ENCODE results near the gene RTP3.

The RTP3 gene

GRCh38 chr3:46469680-46470357, 28.0 kb upstream of the RTP3 start:
- DNase-seq, result no peak

DNA sequence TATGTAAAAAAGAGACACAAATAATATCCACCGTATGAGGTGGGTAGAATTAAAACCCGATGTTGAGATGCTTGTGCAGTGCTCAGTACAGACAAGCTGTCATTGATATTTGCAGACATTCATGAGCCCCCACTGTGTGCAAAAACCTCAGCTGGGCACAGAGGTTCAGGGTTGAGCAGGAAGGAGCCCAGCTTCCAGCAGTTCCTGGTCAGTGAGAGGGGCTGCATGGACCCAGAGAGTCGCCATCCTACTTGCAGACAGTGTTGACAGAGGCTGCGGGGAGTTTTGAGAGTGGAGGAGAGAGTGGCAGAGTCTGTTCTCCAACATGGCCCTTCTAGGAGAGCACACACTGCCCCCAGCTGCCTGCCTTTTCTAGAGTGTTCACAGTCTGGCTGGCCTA, 26.9 kb upstream of the RTP3 start:
- no peak for DNase-seq

DNA sequence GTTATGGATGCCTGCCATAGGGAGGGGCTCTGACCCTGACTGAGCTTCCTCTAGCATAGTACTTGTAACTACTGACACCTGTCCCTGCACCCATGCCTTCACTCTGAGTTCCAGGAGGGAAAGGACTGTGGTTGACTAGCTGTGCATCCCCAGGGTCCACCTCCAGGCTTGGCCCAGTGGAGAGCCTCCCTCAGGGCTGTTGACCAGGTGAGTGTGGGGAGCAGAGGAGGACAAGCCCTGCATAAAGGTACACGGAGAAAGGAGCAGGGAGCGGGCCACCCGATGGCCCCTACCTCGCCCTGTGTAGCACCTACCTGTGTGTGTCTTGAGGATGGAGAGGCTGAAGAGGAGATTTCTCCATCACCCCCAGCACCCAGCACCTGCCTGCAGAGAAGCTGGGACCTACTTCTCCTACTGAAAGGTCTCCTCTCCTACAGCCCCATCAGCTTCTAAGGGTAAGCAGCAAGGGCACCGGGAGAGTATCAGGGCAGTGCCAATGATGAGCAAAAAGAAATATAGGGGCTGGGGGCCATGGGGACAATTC, 26.3 kb upstream of the RTP3 start:
- DNase-seq, result no peak

- DNase-seq, result no peak
Observed at GRCh38 chr3:46472736-46473135, 25.0 kb upstream of the RTP3 start.

DNA sequence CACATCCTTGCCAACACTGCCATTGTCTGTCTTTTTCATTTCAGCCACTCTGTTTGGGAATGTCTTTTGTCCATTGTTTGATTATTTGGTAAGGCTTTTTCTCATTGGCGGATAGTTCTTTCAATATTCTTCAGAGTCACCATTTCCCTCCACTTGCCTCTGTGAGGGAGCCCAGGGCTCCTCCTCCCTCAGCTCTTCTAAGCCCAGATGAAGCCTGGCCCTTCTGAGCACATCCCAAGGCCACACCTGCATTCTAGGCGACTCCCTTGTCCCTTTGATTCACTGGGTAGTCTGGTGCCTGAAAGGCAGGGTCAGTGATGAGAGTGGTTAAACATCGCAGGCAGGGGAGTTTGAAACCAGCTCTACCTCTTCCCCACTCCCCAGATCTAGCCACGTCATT, 20.6 kb upstream of the RTP3 start:
- DNase-seq, result no peak

DNA sequence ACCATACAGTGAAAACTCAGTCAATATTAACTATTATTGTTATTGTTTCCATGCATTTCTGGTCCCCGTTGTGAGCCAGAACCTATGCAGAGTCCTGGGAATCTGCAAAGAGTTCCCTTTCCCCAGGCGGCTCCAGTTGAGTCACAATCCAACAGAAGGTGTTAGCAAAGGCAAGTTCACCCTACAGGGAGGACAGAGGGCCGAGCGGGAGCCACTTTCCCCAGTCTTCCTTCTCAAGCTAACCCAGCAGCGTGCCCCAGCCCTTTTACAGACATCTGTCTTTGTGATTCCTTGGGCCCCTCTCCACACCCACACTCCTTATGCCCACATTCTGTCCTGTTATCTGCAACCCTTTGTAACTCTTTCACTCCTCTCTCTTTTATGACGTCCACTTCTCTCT, 20.0 kb upstream of the RTP3 start:
- no peak for DNase-seq

- DNase-seq, result no peak
Observed at GRCh38 chr3:46478341-46478740, 19.4 kb upstream of the RTP3 start.

GRCh38 chr3:46479021-46479420, 18.8 kb upstream of the RTP3 start:
- DNase-seq, result no peak

DNA sequence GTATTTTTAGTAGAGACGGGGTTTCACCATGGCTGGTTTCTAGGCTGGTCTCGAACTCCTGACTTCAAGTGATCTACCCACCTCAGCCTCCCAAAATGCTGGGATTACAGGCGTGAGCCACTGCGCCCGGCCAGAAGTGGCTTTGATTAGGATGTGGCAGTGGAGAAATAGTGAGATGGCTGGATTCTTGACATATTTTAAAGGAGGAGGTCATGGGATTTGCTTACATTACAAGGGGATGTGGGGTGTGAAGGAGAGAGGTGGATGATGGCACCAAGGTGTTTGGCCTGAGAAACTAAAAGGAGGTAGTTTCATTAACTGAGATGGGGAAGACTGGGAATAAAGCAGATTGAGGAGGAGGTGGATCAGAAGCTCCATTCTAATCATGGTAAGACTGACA, 18.1 kb upstream of the RTP3 start:
- DNase-seq, result no peak

DNA sequence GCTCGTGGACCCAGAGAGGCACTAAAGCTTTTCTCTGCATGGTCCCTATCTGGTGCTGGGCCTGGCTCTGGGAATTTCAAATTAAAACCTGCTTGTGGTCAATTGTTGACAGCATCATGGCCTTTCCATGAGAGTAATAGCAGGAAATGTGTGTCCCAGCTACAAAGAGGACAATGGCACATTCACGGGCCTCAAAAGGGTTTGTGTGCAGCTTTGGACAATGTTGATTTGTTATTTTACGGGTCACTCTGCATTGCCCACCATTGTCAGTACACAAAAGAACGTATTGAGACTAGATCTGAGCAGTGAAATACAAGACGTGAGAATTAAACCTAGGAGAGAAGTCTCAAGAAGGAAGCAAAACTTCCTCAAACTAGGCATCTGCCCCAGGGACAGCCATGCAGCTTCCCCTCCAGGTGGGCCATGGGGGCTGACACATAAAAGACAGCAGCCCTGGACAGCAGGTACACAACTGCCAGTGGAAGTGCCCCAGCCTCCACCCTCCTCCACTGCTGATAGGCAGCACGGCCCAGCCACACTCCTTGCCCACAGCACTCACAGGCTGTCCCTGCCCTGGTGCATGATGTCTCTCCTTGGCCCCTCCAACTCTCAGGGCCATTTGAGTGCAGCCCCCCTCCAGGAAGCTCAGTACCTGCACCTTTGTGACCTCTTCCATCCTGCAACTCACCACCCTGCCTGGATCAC, 17.1 kb upstream of the RTP3 start:
- DNase-seq, result no peak

DNA sequence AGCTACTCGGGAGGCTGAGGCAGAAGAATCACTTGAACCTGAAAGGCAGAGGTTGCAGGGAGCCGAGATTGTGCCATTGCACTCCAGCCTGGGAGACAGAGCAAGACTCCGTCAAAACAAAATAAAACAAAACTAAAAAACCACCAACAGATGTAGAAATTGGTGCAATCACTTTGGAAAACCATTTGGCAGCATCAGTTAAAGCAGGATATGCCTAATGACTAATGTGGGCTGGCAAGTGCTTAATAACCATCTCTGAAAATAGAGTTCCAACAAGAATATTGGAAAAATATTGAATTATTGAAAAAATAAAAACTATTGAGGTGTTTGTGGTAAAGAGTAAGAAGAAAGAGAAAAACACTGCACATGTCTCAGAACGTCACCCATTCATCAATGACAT, 16.1 kb upstream of the RTP3 start:
- no peak for DNase-seq

GRCh38 chr3:46482632-46483350, 15.0 kb upstream of the RTP3 start:
- DNase-seq, result no peak

GRCh38 chr3:46483825-46484224, 14.0 kb upstream of the RTP3 start:
- DNase-seq, result no peak

- DNase-seq, result no peak
Observed at GRCh38 chr3:46484388-46484787, 13.4 kb upstream of the RTP3 start.

DNA sequence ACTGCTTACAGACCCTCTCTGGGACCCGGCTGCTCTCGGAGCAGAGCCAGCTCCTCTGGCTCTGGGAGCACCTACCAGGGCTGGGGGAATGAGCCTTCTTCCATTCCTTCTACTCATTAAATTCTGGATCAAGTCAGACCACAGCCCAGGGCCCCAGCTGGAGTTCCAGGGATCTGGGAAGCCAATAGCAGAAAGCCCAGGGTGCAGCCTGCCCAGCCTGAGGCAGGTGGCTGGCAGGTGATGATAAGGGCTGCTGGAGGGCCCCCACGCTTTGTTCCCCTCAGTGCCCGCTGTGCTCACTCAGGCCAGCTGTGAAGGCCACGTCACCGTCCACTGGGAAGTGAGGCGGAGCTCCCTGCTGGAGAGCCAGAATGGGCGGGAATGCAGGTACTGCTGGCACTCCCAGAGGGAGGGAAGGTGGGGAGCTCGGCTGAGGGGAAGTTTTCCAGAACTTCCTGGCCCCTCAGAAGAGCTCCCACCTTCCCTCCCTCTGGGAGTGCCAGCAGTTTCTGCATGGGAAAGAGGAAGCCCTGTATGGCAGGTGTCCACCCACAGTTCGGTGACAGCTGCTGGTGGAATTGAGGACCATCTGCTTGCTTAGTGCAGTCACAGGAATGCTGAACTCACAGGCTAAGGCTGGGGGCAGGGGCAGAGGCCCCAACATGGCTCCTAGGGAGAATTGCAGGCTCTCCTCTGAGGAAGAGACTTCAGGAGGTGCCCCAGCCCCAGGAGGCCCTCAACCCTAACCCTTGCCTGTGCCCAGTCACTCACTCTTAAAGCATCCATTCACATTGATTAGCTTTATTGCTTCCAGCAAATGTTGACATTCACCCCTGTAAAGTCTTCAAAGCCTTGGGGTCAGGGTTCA, 12.6 kb upstream of the RTP3 start:
- DNase-seq, result peak; percentile 70

- DNase-seq, result no peak
Observed at GRCh38 chr3:46485779-46486175, 12.0 kb upstream of the RTP3 start.

DNA sequence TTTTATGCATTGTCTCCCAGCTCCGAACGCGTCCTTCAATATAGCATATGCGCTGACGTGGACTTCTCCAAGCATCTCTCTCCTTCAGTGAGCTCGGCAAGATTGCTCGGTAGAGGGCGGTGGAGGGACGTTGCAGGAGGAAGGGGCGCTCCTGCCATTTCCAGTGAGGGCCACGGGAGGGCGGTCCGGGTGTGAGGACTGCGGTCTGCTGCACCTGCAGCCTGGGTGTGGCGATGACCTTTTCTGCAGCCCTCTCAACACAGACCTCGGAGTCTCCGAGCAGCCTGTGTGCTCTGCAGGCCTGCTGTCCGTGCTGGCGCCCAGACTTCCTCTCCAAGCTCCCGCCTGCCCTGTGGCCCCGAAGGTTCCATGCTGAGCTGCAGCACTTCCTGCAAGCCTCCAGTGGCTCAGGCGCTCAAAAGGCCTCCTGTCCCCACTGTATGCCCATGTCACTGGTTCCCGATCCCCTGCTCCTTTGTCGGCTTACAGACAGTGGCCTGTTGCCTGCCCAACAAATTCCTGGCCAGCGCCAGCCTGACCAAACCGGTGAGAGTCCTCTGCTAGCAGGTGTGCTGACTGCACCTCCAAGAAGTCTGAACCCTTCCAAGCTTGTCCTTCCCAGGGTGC, 8.9 kb upstream of the RTP3 start:
- no peak for DNase-seq

- no peak for DNase-seq
Observed at GRCh38 chr3:46489381-46489780, 8.4 kb upstream of the RTP3 start.

DNA sequence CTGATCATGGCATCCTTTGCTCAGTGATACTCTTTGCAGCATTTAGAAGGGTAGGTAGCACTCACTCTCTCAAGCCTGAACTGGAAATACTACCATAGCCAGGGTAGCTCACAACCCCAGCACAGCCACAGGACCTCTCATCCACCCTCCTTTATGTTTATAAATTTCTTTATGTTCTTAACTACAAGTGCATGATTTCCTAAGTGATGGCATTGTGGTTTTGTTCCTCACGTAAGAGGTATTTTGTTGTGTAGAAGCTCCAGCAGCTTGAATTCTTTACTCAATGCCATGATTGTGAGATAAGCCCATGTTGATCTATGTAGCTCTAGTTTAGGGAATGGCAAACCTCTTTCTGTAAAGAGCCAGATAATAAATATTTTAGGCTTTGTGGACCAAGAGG, 7.9 kb upstream of the RTP3 start:
- no peak for DNase-seq

DNA sequence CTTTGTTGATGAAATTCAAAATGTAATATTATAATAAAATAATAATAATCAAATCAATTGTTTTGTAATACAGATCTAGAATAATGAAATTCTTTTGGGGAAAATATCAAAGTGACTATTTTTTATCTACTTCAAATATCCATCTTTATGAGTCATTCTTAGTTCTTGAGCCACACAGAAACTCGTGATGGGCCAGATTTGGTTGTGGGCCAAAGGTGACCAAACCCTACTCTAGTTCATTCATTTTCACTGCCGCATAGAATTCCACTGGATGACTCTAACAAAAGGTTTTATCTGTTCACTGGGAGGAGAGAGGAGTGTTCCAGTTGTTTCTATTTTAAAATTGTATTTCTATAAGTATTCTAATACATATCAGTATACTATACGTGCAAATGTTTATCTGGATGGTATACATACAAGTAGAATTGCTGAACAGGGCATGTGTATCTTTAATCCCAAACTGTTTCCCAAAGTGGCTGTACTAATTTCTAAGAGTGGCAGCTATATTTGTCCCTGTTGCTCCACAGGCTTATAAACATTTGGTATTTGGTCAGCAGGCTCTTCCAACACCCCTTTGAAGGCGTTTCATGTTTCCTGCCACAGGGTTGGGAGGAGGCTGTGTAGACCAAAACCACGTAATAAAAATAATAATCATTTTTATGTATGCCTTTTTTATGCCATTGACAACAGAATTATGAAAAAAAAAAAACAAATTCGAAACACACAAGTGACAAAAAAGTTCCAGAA, 7.3 kb upstream of the RTP3 start:
- no peak for DNase-seq
